GM12878 (cell line): ENCODE results near the gene AGAP1.

Source experiments
- CEBPB ChIP-seq, 2 experiments: fragments of 150-350 bp in 1 of 2; IDR thresholded peaks; 2 replicates each; pipeline ENCODE4 v1.6.1; 2012 to 2014; ENCODE audit warnings: low read depth in 2 of 2, low read length in 2 of 2, borderline replicate concordance in 1 of 2, inconsistent platforms in 1 of 2
- CREM ChIP-seq: IDR thresholded peaks from 2 replicates; pipeline ENCODE4 v1.6.1; 2014; ENCODE audit warnings: antibody characterized with exemption, low read depth
- JUNB ChIP-seq: IDR thresholded peaks from 2 replicates; pipeline ENCODE4 v1.6.1; 2016; ENCODE audit warnings: antibody characterized with exemption, mild to moderate bottlenecking
- KDM1A ChIP-seq: fragments of 200-600 bp; sonication (generic); IDR thresholded peaks from 2 replicates; pipeline ENCODE4 v1.6.1; 2016; ENCODE audit warnings: borderline replicate concordance
- MXI1 ChIP-seq: fragments of 150-350 bp; IDR thresholded peaks from 2 replicates; pipeline ENCODE4 v1.6.1; 2011; ENCODE audit warnings: low read depth, mild to moderate bottlenecking, inconsistent platforms, low read length, improper control_type of control experiment
- NFYB ChIP-seq: IDR thresholded peaks from 2 replicates; pipeline ENCODE4 v1.6.1; 2011; ENCODE audit warnings: low read depth, mild to moderate bottlenecking, low read length, improper control_type of control experiment, moderate library complexity; ENCODE audit not compliant: insufficient read depth
- POLR2A ChIP-seq: IDR thresholded peaks from 2 replicates; pipeline ENCODE4 v1.6.1; 2011; ENCODE audit warnings: low read depth, mild to moderate bottlenecking, low read length
- RAD21 ChIP-seq: IDR thresholded peaks from 2 replicates; pipeline ENCODE4 v1.6.1; 2011; ENCODE audit warnings: mild to moderate bottlenecking, low read depth, low read length, moderate library complexity; ENCODE audit not compliant: insufficient read depth
- SMC3 ChIP-seq: IDR thresholded peaks from 2 replicates; pipeline ENCODE4 v1.6.1; 2011; ENCODE audit warnings: low read length, improper control_type of control experiment, borderline replicate concordance
- TCF12 ChIP-seq: IDR thresholded peaks from 2 replicates; pipeline ENCODE4 v1.6.1; 2011; ENCODE audit warnings: low read depth, mild to moderate bottlenecking, low read length
- ZNF24 ChIP-seq: fragments of 450-650 bp; IDR thresholded peaks from 2 replicates; pipeline ENCODE4 v1.6.1; 2017; ENCODE audit warnings: antibody characterized with exemption, mild to moderate bottlenecking
- ZZZ3 ChIP-seq: IDR thresholded peaks from 2 replicates; pipeline ENCODE4 v1.6.1; 2011; ENCODE audit warnings: low read depth; ENCODE audit not compliant: control insufficient read depth, insufficient read length
- TF ChIP-seq, protein P1 (sequence below), 3 experiments: IDR thresholded peaks in 2 of 3; conservative IDR thresholded peaks in 1 of 3; 2 replicates each; pipeline ENCODE4 v1.5.1; 2011; ENCODE audit warnings: low read depth in 3 of 3, low read length in 3 of 3, mild to moderate bottlenecking in 3 of 3, control low read depth in 2 of 3, moderate library complexity in 2 of 3, inconsistent platforms in 1 of 3, mixed read lengths in 1 of 3; ENCODE audit not compliant: control insufficient read depth in 2 of 3, insufficient read depth in 1 of 3; ENCODE audit errors: extremely low read depth in 1 of 3
- TF ChIP-seq, protein P2 (sequence below): fragments of 150-350 bp; IDR thresholded peaks from 2 replicates; pipeline ENCODE4 v1.6.1; 2016; ENCODE audit warnings: low read depth, low read length

DNA sequence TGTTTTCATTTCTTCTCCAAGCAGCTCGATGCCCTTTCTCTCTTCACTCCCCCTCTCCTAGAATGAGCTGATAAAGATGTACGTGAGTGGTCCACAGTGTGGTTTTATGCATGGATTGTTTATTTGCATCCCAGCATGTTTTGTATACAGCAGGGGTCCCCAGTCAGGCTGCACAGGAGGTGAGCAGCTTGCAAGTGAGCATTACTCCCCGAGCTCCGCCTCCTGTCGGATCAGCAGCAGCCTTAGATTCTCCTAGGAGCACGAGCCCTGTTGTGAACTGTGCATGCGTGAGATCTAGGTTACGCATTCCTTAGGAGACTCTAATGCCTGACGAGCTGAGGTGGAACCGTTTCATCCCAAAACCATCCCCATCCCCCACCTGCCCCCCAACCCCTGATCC is 262.6 kb downstream of the AGAP1 start:
- TF ChIP-seq POLR2A (no peak), ZZZ3 (no peak), KDM1A (no peak), SMC3 (no peak), CREM (no peak), ZNF24 (no peak), RAD21 (no peak), TCF12 (no peak), MXI1 (no peak), CEBPB (IDR thresholded peaks at IDR 0.05; ENCODE audit: borderline replicate concordance in 1 of 2, low read depth in 2 of 2, low read length in 2 of 2) (no peak), NFYB (no peak), JUNB (no peak)
- TF ChIP-seq, protein P1, sequence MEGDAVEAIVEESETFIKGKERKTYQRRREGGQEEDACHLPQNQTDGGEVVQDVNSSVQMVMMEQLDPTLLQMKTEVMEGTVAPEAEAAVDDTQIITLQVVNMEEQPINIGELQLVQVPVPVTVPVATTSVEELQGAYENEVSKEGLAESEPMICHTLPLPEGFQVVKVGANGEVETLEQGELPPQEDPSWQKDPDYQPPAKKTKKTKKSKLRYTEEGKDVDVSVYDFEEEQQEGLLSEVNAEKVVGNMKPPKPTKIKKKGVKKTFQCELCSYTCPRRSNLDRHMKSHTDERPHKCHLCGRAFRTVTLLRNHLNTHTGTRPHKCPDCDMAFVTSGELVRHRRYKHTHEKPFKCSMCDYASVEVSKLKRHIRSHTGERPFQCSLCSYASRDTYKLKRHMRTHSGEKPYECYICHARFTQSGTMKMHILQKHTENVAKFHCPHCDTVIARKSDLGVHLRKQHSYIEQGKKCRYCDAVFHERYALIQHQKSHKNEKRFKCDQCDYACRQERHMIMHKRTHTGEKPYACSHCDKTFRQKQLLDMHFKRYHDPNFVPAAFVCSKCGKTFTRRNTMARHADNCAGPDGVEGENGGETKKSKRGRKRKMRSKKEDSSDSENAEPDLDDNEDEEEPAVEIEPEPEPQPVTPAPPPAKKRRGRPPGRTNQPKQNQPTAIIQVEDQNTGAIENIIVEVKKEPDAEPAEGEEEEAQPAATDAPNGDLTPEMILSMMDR (IDR thresholded peaks at IDR 0.05 in 2 of 3, conservative IDR thresholded peaks at IDR 0.05 in 1 of 3; ENCODE audit: control insufficient read depth in 2 of 3, extremely low read depth in 1 of 3, insufficient read depth in 1 of 3, low read depth in 3 of 3, low read length in 3 of 3): no peak
- TF ChIP-seq, protein P2, sequence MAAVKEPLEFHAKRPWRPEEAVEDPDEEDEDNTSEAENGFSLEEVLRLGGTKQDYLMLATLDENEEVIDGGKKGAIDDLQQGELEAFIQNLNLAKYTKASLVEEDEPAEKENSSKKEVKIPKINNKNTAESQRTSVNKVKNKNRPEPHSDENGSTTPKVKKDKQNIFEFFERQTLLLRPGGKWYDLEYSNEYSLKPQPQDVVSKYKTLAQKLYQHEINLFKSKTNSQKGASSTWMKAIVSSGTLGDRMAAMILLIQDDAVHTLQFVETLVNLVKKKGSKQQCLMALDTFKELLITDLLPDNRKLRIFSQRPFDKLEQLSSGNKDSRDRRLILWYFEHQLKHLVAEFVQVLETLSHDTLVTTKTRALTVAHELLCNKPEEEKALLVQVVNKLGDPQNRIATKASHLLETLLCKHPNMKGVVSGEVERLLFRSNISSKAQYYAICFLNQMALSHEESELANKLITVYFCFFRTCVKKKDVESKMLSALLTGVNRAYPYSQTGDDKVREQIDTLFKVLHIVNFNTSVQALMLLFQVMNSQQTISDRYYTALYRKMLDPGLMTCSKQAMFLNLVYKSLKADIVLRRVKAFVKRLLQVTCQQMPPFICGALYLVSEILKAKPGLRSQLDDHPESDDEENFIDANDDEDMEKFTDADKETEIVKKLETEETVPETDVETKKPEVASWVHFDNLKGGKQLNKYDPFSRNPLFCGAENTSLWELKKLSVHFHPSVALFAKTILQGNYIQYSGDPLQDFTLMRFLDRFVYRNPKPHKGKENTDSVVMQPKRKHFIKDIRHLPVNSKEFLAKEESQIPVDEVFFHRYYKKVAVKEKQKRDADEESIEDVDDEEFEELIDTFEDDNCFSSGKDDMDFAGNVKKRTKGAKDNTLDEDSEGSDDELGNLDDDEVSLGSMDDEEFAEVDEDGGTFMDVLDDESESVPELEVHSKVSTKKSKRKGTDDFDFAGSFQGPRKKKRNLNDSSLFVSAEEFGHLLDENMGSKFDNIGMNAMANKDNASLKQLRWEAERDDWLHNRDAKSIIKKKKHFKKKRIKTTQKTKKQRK: no peak
